SK-N-MC (cell line): ENCODE measurements around the gene CALN1.

Experiments used
- EZH2 ChIP-seq: fragments of 200-600 bp; sonication (generic); IDR thresholded peaks from one replicate; pipeline ENCODE4 v1.6.1; 2017; ENCODE audit warnings: antibody characterized with exemption
- POLR2AphosphoS5 ChIP-seq: IDR thresholded peaks from 2 replicates; pipeline ENCODE4 v1.6.1; 2012; ENCODE audit warnings: mild to moderate bottlenecking, low read depth, low read length, borderline replicate concordance

- TF ChIP-seq EZH2 (no peak), POLR2AphosphoS5 (no peak)
Measured at GRCh38 chr7:72326365-72326764, 85.8 kb downstream of the CALN1 start.
